GM12892 (cell line): ENCODE results near the gene OR11H7.

Source experiments
- POLR2A ChIP-seq: IDR thresholded peaks from 2 replicates; pipeline ENCODE4 v1.6.1; 2011; ENCODE audit warnings: low read depth, low read length, control low read depth
- POLR2AphosphoS5 ChIP-seq: IDR thresholded peaks from 2 replicates; pipeline ENCODE4 v1.6.1; 2011; ENCODE audit warnings: low read depth, low read length, control low read depth

- TF ChIP-seq POLR2A = no peak
- no peak for TF ChIP-seq POLR2AphosphoS5
Measured at GRCh38 chr14:20198991-20199390, 29.8 kb upstream of the OR11H7 start.
